HG03045 (cell line): ENCODE data around the gene CEBPE.
"Not testable (repeated sequence)": the region's sequence is repeated elsewhere in the genome, so short reads cannot be mapped to it uniquely, and the experiment has no call there.

ENCODE experiments used
- ATAC-seq: cut with Tn5 transposase; IDR thresholded peaks from one replicate; pipeline ENCODE4 v1.9.1; 2021; ENCODE audit warnings: mild to moderate bottlenecking, moderate library complexity; ENCODE audit not compliant: unreplicated experiment

Gene CEBPE

GRCh38 chr14:23123419-23123818 lies 4.4 kb upstream of the CEBPE start:
- ATAC-seq: no peak

- no peak for ATAC-seq
Observed at GRCh38 chr14:23122086-23122485, 3.0 kb upstream of the CEBPE start.

- ATAC-seq: no peak
Observed at GRCh38 chr14:23121361-23121771, 2.3 kb upstream of the CEBPE start.

- peak; percentile 67 for ATAC-seq
Observed at GRCh38 chr14:23120541-23121251, 1.6 kb upstream of the CEBPE start.

DNA sequence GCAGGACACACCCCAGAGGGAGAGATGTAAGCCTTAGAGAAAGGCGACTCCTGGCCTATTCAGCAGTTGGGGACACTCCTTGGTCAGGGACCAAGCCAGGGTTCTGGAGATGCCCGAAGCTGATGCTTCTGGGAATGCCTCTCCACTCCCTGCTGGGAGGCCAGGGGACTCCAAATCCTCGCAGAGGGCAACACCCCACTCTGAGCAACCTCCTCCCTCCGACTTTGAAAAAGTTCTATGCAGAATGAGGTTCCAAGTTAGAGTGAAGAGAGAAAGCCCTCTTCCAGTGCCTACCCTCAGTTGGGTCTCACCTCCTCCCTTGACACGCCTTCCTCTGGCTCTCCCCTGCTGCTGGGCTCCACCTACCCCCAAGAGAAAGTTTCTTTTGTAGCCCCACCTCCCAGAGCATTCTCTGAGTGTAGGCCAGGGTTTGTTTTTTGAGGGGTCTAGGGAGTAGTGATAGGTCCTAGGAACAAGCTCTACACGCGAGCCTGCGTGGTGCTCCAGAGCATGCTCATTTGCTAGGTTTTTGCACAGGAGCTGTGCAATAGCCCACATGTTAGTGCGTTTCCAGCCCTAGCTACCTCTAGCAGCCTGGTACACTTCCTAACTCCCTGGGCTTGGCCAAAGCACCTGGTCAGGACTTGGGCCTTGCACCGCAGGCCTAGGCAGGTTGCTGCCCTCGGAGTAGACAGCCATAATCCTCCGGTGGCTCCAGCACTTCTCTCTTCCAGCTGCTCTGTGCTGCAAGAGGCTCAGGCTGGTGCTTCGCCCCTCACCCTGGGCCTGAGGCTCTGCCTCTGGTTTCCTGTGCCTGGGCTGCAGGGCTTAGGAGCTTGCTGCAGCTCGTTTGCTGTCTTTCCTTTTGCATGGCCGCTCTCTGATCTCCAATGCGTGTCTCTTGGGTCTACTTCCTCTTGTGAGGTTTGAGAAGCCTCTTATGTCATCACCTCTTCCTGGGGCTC lies 590 bp upstream of the CEBPE start:
- ATAC-seq: no peak

DNA sequence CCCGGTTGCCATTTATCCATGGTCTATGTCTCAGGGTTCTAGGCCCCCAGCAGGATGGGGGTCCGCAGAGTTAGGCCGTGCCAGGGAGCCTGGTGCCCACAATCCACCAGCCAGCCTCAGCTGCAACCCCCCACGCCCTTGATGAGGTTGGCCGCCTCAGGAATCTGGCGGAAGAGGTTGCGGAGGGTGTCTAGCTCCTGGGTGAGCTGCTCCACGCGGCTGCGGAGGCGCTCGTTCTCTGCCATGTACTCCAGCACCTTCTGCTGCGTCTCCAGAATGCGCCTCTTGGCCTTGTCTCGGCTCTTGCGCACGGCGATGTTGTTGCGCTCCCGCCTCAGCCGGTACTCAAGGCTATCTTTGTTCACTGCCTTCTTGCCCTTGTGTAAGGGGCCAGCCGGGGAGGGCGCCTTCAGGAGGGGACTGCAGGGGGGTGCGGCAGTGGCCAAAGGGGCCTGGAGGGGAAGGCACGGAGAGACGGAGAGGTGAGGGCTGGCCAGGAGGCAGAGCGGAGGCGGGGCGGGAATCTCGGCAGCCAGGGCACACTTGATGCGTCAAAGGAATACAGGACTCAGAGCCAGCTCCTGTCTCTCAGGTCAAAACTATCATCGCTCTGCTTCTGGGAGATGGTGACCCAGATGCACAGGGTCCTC lies 1.6 kb downstream of the CEBPE start:
- no peak for ATAC-seq

GRCh38 chr14:23115918-23116317 lies 3.1 kb downstream of the CEBPE start:
- ATAC-seq: no peak

DNA sequence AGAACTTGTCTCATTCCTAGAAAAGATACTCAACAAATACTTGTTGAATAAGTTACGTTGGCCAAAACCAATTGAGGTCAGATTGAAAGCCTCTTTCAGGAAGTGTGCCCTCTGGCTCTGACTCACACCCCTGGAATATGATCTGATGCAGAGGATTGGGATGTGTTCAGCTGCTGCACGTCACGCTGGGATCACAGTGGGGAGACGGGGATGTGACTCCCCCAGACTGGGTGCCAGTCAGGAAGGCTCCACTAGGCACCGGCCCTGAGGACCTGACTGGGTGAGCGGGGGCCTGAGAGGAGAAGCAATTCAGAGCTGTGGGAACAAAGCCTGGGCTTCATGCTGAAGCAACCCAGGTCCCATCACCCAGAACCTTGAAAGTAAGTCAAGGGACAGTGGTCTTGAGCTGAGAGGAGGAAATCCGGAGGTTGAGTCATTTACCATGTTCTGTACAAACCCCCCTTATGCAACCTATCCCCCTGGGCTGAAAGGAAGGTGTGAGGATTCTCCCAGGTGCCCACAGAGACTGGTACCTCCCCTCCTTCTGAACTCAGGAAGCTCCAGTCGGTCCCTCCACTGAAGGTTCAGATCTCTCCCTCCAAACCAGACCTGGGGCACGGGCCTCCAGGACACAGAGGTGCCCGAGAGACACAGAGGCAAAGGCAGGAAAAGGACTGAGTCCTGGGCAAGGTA lies 3.9 kb downstream of the CEBPE start:
- no peak for ATAC-seq

GRCh38 chr14:23114669-23115038 lies 4.4 kb downstream of the CEBPE start:
- ATAC-seq: no peak

GRCh38 chr14:23114120-23114458 lies 5.0 kb downstream of the CEBPE start:
- no peak for ATAC-seq

- ATAC-seq: no peak
Observed at GRCh38 chr14:23113431-23114119, 5.5 kb downstream of the CEBPE start.

DNA sequence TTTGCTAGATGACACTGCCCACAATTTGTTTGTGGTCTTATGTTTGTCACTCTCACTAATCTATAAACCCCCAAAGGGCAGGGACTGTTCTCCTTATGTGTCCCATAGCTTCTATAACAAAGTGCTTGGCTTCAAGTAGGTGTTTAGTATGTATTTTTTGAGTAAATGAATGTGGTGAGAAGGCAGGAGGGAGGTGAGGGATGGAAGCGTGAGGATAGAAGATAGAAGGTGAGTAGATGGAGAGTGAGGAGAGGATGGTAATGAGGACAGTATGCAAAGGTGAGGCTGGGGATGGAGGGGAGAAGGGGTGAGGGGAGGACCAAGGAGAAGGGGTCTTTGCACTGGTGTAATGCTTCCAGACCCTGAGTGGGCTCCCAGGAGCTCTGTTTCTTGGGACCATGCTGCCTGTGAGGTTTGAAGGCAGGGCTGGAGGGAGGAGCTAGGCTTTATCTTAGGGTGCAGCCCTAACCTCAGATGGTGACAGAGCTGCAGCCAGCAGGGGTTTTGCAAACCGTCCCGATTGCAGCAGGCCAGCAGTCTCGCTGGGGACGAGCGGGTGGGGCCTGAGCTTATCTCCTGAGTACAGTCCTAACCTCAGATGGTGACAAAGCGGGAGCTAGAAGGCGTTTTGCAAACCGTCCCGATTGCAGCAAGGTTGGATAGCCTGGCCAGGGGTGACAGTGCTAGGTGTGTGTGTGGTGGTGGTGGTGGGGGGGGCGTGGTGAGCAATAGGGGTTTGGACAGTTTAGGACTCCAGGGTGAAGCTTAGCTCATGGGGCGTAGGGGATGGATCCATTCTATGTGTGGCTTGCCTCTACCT lies 6.5 kb downstream of the CEBPE start:
- no peak for ATAC-seq

DNA sequence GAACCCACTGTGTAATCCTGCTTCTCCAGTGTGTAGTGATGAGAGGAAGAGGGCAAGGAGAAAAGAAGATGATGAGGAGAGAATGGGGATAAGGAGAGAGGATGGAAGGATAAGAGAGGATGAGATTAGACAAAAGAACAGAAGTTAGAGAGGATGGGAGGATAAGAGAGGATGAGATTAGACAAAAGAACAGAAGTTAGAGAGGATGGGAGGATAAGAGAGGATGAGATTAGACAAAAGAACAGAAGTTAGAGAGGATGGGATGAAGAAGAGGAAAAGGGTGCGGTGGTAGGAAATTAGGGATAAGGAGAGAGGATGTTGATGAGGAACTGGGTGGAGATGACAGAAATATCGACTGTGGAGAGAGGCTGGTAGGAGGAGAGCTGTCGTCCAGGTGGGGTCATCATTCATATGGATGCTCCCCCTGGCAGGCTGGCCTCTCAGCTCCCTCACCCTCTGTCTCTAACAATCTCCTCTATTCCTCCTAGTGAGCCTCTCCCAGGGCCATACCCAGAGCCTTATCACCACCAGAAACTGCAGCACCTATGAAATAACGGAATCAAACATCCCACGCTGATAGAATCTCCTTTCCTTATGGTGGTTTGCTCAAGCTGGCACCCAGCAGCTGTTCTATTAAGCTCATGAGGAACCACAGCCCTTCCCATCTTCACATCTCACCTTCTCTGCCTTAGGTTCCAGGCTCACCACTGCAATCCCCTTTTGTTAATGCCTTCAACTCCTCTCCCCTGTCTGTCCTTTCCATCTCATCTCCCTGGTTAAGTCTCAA lies 8.3 kb downstream of the CEBPE start:
- no peak for ATAC-seq

DNA sequence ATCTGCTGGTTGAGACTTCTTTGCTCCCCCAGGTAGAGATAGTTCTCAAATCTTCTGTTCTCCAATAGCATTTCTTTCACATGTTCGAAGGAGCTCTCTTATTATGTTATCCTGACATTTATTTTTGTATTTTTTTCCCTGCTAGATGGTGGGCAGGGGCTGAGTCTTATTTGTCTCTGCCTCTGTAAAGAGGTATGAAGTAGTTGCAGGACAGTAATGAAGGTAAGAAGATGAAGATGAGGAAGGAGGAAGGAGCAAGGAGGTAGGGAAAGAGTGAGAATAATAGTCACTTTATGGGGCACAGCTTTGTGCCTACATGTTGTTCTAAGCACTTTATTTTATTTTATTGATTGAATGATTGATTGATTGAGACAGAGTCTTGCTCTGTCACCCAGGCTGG lies 9.3 kb downstream of the CEBPE start:
- ATAC-seq: no peak

DNA sequence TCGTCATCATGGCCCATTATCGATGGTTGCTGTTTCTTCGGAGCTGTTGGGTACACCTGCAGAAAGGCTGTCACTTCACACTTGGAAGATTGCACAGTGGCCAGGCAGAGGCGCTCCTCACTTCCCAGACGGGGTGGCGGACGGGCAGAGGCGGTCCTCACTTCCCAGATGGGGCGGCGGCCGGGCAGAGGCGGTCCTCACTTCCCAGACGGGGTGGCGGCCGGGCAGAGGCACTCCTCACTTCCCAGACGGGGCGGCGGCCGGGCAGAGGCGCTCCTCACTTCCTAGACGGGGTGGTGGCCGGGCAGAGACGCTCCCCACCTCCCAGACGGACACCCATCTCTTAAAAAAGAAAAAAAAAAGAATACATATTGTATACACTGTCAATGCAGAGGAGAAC lies 10.9 kb downstream of the CEBPE start:
- not testable (repeated sequence) for ATAC-seq

- ATAC-seq: not testable (repeated sequence)
Observed at GRCh38 chr14:23107620-23108019, 11.4 kb downstream of the CEBPE start.

- no peak for ATAC-seq
Observed at GRCh38 chr14:23106747-23107045, 12.4 kb downstream of the CEBPE start.

DNA sequence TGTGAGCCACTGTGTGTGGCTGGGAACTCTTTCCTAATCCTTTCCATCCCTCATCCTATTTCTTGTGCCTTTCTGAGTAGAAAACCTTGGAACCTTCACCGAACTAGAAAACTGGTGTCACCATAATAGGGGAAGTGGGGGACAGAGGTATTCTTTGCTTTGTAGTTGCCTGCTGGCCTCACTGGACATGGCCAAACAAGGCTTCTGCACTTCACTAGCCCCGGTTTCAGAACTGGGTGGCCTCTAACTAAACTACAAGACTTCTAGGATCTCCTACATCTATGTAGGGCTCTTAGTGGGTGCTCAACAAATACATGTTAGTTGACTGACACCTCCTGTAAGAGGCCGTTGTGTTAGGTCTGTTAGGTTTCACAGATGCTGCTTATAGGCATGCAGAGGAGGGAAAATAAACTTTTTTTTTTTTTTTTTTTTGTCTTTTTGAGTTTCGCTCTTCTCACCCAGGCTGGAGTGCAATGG lies 13.7 kb downstream of the CEBPE start:
- ATAC-seq: no peak
